NCI-H128 (cell line): ENCODE measurements around the gene CARHSP1.
"Not testable (repeated sequence)": the region's sequence is repeated elsewhere in the genome, so short reads cannot be mapped to it uniquely, and the experiment has no call there.

Source experiments
- DNase-seq: peaks from one replicate; lab custom pipeline; 2025; ENCODE audit not compliant: unreplicated experiment; lab: John Stamatoyannopoulos, UW

Gene CARHSP1

DNA sequence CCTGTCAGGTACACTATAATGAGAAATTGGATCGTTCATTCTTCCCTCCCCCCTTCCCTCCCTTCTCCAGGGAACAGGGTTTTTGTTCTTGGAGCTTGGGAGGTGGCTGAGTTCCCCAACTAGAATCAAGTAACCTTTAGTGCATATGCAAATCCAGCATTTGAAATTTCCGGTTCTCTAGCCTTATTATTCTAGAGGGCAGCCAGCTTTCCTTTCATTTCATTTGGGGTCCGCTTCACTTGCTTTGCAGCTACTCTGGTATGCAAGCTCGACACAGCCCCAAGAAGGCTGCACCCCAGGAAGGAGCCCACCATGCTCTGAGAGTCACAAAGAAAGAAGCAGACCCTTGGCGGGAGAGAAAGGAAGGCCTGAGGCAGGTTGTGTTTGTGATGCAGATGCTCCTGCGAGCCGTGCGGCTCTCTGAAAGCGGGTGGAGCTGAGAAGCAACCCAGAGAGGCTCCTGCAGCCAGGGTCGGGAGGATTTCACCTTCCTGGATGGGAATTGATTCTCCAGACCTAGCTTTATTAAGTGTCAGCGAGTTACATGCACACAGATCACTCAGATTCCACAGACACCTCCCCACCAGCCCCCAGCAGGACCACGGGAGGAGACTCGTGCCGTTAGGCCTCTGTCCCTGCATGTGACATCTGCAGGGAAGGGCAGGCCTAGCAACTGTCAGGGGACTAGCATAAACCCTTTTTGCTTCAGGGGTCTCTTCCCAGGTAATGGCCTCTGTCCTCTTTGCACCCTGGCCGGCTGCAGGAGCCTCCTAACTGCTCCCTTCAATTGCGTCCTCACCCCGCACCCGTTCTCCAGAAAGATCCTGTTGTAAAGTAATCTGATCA is 36.7 kb downstream of the CARHSP1 start:
- no peak for DNase-seq

DNA sequence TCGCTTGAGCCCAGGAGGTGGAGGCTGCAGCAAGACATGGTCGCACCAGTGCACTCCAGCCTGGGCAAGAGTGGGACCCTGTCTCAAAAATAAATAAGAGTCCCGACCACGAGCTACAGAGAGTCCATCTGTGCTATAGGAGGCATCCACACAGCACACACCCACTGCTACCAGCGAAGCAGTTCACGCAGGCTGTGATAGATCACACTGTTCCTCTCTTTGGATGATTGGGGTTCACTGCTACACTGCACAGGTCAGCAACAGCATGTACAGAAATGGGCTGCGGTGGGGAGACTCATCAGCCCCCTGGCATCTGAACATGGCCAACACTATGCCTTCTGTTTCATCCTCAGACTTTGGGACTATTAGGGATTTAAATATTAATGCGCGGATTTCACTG is 37.4 kb downstream of the CARHSP1 start:
- no peak for DNase-seq

DNA sequence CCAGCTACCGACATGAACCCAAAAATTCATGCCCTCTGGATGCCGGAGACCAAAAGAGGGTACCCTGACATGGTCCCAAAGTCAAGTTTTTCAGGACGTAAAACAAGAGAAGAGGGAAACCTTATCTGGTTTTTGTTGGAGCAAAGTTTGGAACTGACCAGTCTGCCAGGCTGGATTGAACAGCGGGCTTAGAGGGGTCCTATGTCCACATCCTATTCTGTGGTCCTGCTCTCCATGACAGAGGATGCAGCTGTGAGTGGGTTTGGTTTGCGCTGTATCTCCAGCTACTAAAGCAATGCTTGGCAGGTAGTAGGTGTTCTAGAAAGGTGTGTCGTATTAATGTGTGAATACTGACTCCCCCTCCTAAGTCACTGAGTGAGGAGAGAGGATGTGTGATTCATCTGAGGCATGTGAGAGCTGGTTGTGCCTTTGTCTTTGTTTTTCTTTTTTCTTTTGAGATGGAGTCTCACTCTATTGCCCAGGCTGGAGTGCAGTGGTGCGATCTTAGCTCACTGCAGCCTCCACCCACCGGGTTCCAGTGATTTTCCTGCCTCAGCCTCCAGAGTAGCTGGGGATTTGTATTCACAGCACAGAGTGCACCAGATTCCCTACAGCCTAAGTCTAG is 40.2 kb downstream of the CARHSP1 start:
- no peak for DNase-seq

DNA sequence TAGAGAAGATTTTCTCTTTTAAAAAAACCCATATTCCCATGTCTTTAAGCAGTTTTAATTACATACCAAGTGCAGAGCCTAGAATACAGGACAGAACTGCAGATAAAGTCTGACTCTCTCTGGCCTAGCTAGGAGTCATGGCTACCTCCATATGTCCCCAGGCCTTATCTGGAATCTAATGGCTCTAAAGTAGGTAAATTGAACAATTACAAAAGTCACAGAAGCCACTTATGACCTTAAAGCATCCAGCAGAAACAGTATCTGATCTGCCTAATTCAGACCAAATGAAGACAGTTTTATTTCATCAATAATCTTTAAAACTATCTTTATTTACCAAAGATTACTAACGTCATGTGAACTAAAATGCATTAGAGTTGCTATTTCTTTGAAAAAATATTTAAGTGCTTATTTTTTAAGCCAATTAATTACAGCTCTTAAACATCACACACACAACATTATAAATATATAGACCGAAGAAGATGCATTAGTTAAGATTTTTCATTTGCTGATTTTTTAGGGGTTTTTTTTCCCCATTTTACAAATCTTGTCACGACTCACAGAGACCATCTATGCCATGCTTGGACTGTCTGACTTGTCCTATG is 42.4 kb downstream of the CARHSP1 start:
- no peak for DNase-seq

DNA sequence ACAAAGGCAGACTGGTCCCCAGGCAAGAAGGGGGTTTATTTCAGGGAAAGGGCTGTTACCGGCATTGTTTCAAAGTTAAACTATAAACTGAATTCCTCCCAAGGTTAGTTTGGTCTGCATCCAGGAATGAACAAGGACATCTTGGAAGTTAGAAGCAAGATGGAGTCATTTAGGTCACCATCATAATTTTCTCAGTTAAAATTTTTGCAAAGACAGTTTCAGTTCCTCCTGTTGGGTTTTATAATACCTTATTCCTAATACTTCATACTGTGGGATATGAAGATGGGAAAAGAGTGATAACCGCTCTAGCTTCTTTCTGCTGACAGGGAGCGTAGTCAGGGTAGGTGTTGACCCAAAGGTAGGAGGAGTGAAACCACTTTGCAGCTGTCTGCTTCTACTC is 46.4 kb downstream of the CARHSP1 start:
- DNase-seq: no peak

DNA sequence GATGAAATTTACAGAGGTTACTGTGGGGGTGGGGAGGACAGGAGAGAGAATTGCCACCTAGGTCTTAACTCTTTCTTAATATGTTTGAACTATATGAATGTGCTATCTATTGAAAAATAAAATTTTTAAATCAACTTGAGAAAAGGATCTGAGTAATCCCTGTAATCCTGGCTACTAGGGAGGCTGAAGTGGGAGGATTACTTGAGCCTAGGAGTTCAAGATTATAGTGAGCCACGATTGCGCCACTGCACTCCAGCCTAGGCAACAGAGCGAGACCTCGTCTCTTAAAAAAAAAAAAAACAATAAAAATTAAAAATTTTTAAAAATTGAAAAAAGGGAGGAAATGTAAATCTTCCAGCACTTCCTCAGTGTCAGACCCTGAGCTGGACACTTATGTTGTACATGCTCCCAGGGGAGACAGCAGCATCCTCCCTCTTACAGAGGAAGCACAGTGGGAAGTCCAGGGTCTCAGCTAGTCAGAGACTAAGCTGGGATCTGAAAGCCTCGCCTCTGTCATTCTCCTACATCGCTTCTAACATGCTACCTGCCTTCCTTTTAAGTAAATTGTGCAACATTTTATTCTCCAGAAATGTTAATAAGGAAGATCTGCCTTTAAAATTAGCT is 49.3 kb downstream of the CARHSP1 start:
- DNase-seq: no peak

DNA sequence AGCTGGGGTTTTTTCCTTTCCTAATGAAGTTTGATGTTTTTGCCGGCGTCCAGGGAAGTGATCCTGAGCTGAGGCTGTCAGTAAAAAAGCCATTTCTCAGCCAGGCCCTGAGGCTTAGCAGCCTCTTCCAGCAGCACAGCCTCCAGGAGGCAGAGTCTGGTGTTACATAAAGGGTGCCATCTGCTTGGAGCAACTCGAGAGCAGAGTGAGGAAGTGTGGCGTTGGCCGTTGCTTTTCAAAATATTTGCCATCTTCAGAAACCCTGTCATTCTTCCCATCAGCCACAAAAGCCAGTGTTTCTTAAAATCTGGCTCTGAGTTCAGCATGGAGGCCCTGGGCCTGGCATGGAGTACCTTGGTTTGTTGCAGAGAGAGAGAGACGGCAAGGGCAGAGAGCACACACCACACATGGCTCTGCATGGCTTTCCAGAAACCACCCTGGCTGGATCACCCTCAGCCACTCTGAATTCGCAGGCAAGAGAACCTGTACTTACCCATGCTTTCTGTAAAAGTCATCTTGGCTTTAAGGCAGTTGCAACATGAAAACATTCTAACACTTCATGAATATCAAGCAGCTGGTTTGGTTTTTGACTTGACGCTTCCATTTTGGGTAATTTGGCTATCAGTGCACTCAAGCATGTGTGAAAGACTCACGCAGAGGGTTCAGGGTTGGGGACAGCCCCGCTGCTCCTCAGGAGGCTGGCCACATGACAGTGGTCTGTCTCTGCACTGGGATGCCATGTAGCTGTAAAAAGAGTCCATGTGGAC is 50.1 kb downstream of the CARHSP1 start:
- no peak for DNase-seq

DNA sequence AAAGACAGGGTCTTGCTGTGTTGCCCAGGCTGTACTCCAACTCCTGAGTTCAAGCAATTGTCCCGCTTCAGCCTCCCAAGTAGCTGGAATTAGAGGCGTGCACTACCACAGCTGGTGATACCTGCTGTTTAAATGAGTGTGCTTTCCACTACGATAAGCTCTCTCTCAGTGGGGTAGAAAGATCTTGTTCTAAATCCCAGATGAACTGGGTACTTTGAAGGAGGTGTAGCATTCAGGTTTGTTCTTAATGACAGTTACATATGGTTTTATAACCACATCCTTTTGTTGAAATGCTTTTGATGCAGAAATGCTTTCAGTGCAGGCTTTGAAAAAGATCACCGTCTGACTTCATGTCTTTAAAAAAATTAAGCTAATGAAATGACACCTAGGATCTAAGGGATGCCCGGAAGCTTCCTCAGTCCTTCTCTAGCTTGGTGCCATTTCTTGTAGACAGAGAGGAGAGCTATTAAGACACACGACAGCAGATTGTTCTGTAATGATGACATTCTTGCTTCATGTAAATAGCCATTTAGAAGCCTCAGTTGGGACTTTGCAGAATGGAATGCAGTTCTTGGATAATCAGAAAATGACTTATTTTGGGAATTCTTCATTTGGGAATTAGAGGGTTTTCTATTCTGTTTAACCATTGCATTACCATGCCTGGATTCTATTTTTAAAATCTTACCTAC is 51.7 kb downstream of the CARHSP1 start:
- no peak for DNase-seq

DNA sequence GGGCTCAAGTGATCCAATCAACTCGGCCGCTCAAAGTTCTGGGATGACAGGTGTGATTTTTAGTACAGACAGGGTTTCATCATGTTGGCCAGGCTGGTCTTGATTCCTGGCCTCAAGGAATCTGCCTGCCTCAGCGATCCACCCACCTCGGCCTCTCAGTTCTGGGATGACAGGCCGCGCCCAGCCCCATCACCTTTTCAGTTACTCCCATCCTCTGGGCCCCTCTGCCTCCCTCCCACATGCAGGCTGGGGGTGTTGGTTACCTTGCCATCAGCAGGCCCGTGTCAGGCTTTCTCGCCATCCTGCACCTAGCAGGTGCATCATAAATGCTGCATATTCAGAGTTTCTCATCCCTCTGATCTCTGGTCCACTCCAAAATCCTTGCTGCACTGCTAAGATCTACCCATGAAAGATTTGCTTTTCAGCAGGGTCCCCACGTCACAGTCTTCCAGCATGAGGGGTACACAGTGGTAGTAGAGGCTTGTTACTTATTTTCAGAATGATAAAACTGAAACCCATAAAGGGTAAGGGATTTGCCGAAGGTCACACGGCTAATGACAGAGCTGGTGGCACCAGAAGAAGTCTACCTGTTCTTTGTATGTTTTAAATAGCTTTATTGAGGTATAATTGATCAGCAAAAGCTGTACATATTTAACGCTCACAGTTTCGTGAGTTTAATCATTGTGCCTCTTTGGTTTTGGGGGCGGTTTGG is 54.6 kb downstream of the CARHSP1 start:
- no peak for DNase-seq

DNA sequence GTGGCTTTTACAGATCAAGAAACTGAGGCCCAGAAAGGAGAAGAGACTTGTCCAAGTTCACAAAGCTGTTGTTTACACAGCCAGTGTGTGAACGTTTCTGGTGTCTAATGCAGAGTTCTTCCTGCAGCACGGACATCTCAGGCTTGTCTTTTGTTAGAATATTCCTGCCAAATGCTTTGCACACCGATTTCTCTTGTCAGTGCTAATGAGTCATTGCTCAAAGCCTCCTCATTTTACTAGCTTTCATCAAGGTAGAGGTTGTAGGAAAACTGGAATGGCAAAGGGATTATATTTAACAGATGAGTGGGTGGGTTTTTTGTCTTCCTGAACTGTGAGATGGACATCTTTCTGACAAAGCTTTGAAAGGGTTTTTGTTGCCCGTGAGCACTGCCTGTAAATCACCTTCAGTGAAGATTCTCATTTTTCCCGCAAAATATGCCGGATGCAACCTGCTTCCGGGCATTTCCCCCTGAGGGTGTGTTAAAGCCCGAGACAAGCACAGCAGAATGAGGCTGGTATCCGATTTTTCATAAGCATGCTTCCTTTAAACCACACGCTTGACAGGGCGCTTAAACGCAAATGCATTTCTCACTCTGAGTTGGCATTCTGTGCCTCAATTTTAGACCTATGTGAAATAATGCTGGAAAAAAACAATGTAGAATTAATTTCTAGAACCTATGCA is 56.5 kb downstream of the CARHSP1 start:
- no peak for DNase-seq

DNA sequence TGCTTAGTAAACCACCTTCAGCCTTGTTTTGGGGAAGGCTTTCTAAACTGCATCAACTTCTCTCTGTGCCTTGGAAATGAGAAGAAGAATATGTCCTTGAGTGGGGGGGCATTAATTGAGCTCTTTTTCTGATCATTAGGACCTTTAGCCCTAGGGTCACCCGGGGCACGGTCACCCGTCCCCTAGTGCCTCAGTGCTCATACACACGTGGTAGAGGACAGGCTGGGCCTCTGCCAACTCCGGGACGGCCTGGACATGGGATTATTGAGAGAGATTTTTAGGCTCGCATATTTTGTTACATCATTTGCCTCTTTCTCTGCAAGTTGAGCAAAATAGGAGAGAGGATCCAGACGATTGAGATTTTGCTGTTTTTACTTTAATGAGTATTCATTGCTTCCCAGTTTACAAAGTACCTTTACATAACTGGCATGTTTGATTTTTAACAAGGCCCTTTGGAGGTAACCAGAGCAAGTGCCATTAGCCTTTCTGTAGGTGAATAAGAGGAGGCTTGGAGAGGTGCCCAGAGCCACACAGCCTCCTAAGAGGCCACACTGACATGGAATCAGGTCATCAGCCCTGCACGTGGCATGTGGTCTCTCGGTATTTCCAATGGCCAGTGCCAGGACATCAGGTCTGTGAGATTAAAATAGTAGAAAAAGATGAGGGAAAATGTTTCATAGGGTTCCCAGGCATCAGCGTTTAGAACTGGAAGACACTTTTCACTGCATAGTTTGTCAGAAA is 60.0 kb downstream of the CARHSP1 start:
- no peak for DNase-seq

DNA sequence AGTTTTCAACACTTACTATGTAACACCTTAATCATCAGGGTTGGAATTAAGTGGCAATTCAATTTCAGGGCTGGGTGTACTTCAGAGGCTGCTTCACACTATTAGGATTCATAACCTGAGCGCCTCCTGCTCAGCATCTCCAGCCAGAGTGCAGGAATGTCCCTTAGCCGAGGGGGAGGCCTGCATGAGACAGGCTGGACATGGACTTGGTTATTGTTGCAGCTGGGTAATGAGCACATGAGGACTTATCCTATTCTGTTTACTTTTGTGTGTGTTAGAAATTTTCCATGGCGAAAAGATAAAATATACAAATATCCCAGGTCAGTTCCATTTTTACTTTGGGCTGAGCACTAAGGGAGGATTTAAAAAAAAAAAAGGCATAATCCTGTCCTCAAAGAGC is 60.8 kb downstream of the CARHSP1 start:
- no peak for DNase-seq

DNA sequence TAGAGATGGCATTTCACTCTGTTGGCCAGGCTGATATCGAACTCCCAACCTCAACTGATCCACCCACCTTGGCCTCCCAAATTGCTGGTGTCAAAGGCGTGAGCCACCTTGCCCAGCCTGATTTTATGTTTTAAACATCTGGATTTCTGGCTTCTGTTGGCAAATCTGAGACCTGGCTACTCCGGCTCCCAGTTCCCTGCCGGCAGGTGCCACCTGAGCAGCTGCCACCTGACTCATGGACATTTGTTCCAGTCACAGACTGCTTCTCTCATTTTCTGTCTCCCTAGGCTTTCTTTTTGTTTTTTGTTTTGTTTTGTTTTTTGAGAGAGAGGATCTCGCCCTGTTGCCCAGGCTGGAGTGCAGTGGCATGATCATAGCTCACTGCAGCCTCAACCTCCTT is 61.6 kb downstream of the CARHSP1 start:
- DNase-seq: no peak

DNA sequence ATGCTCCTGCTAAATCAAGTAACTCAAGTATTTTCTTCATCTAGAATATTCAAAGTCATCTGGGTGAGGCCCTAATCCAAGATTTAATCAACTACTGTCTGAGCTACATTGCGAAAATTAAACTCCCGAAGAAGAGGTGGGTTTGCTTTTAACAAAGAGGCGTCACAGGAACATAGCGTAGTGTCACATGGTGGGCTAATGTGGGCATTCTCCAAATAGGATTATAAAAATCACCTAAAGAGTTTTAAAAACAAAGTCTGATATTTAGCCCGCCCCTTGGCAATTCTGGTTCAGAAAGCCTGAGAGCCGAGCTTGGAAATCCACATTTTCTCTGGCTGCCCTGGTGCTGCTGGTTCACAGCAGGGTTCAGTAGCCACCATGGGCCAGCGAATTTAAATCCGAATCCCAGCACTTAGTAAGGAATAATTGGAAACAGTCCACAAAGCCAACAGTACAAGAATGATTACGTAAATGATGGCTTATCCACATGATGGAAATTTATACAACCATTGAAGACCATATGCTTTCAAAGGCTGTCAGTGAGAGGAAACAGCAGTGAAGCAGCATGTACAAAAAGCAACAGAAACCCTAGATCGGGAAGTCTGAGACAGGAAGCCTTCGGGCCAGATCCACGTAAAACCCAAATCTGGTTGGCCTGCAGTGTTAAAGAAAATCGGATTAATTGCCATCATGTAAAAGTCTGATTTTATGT is 62.4 kb downstream of the CARHSP1 start:
- no peak for DNase-seq

DNA sequence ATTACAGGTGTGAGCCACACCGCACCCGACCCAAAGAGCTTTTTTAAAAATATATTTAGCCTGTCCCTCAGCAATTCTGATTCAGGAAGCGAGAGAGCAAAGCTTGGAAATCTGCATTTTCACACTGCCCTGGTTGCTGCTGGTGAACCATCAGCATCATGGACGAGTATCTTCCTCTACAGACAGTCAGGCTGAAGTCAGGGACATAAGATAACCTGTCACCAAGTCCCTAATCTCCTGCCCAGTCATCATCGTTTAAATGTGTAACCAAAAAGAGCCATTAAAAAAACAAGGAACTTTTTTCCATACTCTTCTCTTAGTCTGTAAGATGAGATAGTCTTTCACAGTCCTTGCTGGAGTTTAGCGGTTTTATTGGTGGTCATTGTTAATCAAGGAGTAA is 64.5 kb downstream of the CARHSP1 start:
- DNase-seq: no peak

DNA sequence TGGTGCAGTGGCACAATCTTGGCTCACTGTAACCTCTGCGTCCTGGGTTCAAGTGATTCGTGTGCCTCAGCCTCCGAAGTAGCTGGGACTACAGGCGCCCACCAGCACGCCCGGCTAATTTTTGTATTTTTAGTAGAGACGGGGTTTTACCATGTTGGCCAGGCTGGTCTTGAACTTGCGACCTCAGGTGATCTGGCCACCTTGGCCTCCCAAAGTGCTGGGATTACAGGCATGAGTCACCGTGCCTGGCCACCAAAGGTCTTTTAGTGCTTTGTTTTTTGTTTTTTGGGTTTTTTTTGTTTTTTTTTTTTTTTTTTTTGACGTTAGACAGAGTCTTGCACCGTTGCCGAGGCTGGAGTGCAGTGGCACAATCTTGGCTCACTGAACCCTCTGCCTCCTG is 65.1 kb downstream of the CARHSP1 start:
- DNase-seq: not testable (repeated sequence)
